GM15510 (cell line): ENCODE data around the gene HBA2.
"Not testable (repeated sequence)": the region's sequence is repeated elsewhere in the genome, so short reads cannot be mapped to it uniquely, and the experiment has no call there.

Source experiments
- POLR2A ChIP-seq: IDR thresholded peaks from 3 replicates; pipeline ENCODE4 v1.6.1; 2011; ENCODE audit warnings: borderline replicate concordance; ENCODE audit not compliant: insufficient read length; ENCODE audit errors: extremely low read depth

The HBA2 gene

DNA sequence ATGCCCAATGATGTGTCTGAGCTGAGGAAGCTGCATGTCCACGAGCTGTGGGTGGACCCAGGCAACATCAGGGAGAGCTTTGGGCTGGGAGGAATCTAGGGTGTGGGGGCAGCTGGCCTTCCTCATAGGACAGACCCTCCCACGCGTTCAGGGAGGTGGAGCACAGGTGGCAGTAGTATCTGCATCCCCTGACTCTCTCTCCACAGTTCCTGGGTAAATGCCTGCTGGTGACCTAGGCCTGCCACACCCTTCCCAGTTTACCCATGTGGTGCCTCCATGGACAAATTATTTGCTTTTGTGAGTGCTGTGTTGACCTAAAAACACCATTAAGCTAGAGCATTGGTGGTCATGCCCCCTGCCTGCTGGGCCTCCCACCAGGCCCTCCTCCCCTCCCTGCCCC lies 3.7 kb upstream of the HBA2 start:
- TF ChIP-seq POLR2A, result no peak

- no peak for TF ChIP-seq POLR2A
These were observed 1.9 kb upstream of the HBA2 start for GRCh38 chr16:170788-171187.

GRCh38 chr16:175011-175949 lies 2.6 kb downstream of the HBA2 start:
- no peak for TF ChIP-seq POLR2A

- TF ChIP-seq POLR2A, result not testable (repeated sequence)
These were observed 4.1 kb downstream of the HBA2 start, which contains the start of gene HBA1 for GRCh38 chr16:176477-177382. HBA1 (plus strand) TSS chr16:176680; CDS start chr16:176717, 37 bp downstream.

GRCh38 chr16:177394-177822 lies 4.7 kb downstream of the HBA2 start:
- no peak for TF ChIP-seq POLR2A

GRCh38 chr16:177981-178667 lies 5.4 kb downstream of the HBA2 start:
- TF ChIP-seq POLR2A, result no peak

- TF ChIP-seq POLR2A, result no peak
These were observed 6.0 kb downstream of the HBA2 start for GRCh38 chr16:178668-179015.

DNA sequence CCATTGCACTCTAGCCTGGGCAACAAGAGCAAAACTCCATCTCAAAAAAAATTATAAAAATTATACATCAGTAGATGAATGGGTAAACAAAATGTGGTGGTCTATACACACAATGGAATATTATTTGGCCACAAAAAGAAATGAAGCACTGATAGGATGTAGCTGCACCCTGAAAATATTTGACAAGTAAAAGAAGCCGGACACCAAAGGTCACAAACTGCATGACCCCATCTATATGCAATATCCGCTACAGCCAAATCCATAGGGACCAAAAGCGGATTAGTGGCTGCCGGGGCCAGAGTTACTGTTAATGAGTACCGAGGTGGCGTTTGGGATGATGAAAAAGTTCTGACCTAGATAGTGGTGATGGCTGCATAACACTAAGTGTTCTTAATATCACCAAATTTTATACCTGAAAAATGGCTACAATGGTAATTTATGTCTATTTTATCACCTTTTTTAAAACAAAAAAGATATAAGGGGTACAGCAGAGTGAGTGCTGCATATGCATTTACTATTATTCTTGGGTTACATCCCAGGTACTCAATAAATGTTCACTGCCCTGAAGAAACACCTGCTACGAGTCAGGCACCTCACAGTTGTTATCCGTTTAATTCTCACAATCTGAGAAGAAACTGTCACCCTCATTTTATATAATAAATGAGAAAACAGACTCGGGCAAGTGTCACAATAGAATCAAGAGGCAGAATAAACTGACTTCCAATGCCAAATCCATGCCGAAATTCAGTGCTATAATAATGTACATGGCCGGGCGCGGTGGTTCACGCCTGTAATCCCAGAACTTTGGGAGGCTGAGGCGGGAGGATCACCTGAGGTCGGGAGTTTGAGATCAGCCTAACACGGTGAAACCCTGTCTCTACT lies 6.8 kb downstream of the HBA2 start:
- TF ChIP-seq POLR2A, result no peak

GRCh38 chr16:180101-180675 lies 7.5 kb downstream of the HBA2 start, which contains the start of gene HBQ1:
HBQ1 (plus strand) TSS chr16:180459; CDS start chr16:180487, 28 bp downstream.
- no peak for TF ChIP-seq POLR2A

- TF ChIP-seq POLR2A, result no peak
These were observed 8.2 kb downstream of the HBA2 start for GRCh38 chr16:180681-181564.

DNA sequence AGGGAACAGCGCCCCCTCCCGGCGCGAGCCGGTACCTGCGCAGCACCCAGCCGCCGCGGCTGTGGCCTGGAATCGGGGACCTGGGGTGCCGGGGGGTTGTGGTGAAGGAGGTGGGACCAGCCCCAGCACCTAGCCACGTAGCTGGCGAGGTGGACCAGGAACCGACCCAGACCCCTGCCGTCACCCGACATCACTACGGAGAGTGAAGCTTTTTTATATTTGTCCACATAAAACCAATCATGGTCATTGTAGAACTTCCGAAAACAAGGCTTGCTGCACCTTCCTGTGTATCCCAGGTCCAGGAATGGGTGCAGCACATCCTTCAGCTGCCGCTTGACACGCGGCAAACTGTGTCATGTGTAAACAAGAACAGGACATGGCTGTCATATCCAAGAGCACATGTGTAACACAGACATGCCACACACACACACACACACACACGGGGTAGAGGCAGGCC lies 8.9 kb downstream of the HBA2 start:
- no peak for TF ChIP-seq POLR2A

DNA sequence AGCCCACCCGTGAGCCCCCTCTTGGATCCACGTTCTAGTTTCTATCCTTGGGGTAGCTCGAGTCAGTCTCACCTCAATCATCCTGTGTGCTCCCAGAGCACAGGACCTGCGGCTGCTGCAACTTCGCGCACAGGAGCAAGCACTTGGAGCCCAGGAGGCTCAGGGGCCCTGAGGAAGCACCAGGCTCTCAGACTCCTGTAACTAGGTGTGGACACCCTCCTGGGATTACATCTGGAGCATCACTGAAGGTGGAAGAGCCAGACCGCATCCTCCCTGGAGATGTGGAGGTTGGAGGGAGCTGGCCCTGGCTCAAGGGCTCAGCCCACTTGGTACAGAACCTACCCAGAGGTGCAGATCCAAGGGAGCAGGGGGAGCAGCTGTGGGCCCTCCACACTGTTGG lies 10.3 kb downstream of the HBA2 start:
- no peak for TF ChIP-seq POLR2A
